Fibroblast of lung (primary cell): ENCODE results near the gene APBB2. TPM values are rescaled to one million over a fixed set of nuclear protein-coding genes. Genes with fewer than 3 reads are reported as not detected.
A peak's percentile ranks its signal among the peaks of the same experiment; 100 is the strongest.

Experiments used
- DNase-seq, 2 donors: peaks; one replicate each; pipeline versions ENCODE4 v3.0.0 to v3.0.0-alpha.2; 2010; ENCODE audit warnings: low read depth in 2 of 2
- H2AFZ ChIP-seq: 2 replicates; pipeline ENCODE4 v1.5.1; 2012; ENCODE audit warnings: low read length, control low read depth, inconsistent platforms
- H3K27ac ChIP-seq: 2 replicates; pipeline ENCODE4 v1.5.1; 2011; ENCODE audit warnings: low read length, control low read depth; ENCODE audit not compliant: insufficient read depth
- H3K27me3 ChIP-seq: 2 replicates; pipeline ENCODE4 v1.5.1; 2011; ENCODE audit warnings: mild to moderate bottlenecking, low read length; ENCODE audit not compliant: control insufficient read depth, insufficient read depth
- H3K36me3 ChIP-seq: 2 replicates; pipeline ENCODE4 v1.5.1; 2011; ENCODE audit warnings: low read length; ENCODE audit not compliant: control insufficient read depth, insufficient read depth
- H3K4me1 ChIP-seq: 2 replicates; pipeline ENCODE4 v1.5.1; 2011; ENCODE audit warnings: low read length; ENCODE audit not compliant: control insufficient read depth, insufficient read depth; ENCODE audit errors: extremely low read depth
- H3K4me2 ChIP-seq: 2 replicates; pipeline ENCODE4 v1.5.1; 2011; ENCODE audit warnings: low read length, control low read depth; ENCODE audit not compliant: insufficient read depth; ENCODE audit errors: extremely low read depth
- H3K4me3 ChIP-seq, 4 experiments: fragments of 200-600 bp in 1 of 4; sonication (generic) in 1 of 4; replicated peaks in 1 of 4; 2 replicates each; pipeline ENCODE4 v1.5.1; 2011 to 2016; ENCODE audit warnings: low read length in 4 of 4, low read depth in 3 of 4, mild to moderate bottlenecking in 3 of 4, control low read depth in 2 of 4, inconsistent platforms in 1 of 4, mixed read lengths in 1 of 4; ENCODE audit not compliant: insufficient read depth in 1 of 4; ENCODE audit errors: control extremely low read depth in 1 of 4
- H3K79me2 ChIP-seq: 2 replicates; pipeline ENCODE4 v1.5.1; 2012; ENCODE audit warnings: mild to moderate bottlenecking, low read length, inconsistent platforms; ENCODE audit not compliant: control insufficient read depth, insufficient read depth
- H3K9ac ChIP-seq: 2 replicates; pipeline ENCODE4 v1.5.1; 2011; ENCODE audit warnings: mild to moderate bottlenecking, low read length, control low read depth; ENCODE audit not compliant: insufficient read depth
- H3K9me3 ChIP-seq: 2 replicates; pipeline ENCODE4 v1.5.1; 2012; ENCODE audit warnings: low read depth, low read length; ENCODE audit not compliant: control insufficient read depth, insufficient read depth
- H4K20me1 ChIP-seq: 2 replicates; pipeline ENCODE4 v1.5.1; 2011; ENCODE audit warnings: low read length; ENCODE audit not compliant: control insufficient read depth, insufficient read depth; ENCODE audit errors: extremely low read depth
- EZH2 ChIP-seq: IDR thresholded peaks from 2 replicates; pipeline ENCODE4 v1.5.1; 2012; ENCODE audit warnings: low read length, control low read depth, mild to moderate bottlenecking; ENCODE audit errors: missing control alignments
- polyA plus RNA-seq, 2 donors: library from polyadenylated mRNA; depleted of rRNA in 1 of 2; stranded (reverse) in 1 of 2; unstranded in 1 of 2; fragments of >200 nt; gene quantifications; 2 replicates each; pipeline ENCODE4 v1.2.1, GENCODE V29; 2011 to 2012; ENCODE audit warnings: missing spikeins in 1 of 2
- total RNA-seq: library from RNA; depleted of rRNA; stranded (reverse); fragments of >200 nt; gene quantifications from 2 replicates; pipeline ENCODE4 v1.2.1, GENCODE V29; 2014
- TF ChIP-seq, protein P1 (sequence below), 2 donors: IDR thresholded peaks in 1 of 2; conservative IDR thresholded peaks in 1 of 2; 1 replicate in 1 of 2; 2 replicates in 1 of 2; pipeline ENCODE4 v1.5.1; 2011 to 2012; ENCODE audit warnings: low read length in 2 of 2, control low read depth in 1 of 2, inconsistent platforms in 1 of 2, low read depth in 1 of 2, mild to moderate bottlenecking in 1 of 2

Gene APBB2
- total and polyA plus RNA-seq, 2 donors (not counting 1 experiment from before 2014, with no cell fraction given) = 25.1 to 29.8 TPM

- Histone ChIP-seq H3K27me3 (no peaks in the 10 kb centered on the region), H3K36me3 (no peaks in the 10 kb centered on the region), H2AFZ (no peak overlapping the region), H4K20me1 (no peaks in the 10 kb centered on the region), H3K27ac (no peak overlapping the region), H3K4me2 (no peak overlapping the region), H3K9ac (no peak overlapping the region), H3K79me2 (peaks cover 65% of the 10 kb centered on the region), H3K9me3 (no peaks in the 10 kb centered on the region), H3K4me1 (peaks cover 21% of the 10 kb centered on the region), H3K4me3 (no peak overlapping the region)
- TF ChIP-seq, protein P1, sequence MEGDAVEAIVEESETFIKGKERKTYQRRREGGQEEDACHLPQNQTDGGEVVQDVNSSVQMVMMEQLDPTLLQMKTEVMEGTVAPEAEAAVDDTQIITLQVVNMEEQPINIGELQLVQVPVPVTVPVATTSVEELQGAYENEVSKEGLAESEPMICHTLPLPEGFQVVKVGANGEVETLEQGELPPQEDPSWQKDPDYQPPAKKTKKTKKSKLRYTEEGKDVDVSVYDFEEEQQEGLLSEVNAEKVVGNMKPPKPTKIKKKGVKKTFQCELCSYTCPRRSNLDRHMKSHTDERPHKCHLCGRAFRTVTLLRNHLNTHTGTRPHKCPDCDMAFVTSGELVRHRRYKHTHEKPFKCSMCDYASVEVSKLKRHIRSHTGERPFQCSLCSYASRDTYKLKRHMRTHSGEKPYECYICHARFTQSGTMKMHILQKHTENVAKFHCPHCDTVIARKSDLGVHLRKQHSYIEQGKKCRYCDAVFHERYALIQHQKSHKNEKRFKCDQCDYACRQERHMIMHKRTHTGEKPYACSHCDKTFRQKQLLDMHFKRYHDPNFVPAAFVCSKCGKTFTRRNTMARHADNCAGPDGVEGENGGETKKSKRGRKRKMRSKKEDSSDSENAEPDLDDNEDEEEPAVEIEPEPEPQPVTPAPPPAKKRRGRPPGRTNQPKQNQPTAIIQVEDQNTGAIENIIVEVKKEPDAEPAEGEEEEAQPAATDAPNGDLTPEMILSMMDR (conservative IDR thresholded peaks at IDR 0.05 in 1 of 2, IDR thresholded peaks at IDR 0.05 in 1 of 2; ENCODE audit: low read depth in 1 of 2, low read length in 2 of 2) = no peak
- peak in 1 of 2 donors; percentile 41 for DNase-seq
Observed at GRCh38 chr4:41205854-41206460, 8.4 kb downstream of the APBB2 start.

DNA sequence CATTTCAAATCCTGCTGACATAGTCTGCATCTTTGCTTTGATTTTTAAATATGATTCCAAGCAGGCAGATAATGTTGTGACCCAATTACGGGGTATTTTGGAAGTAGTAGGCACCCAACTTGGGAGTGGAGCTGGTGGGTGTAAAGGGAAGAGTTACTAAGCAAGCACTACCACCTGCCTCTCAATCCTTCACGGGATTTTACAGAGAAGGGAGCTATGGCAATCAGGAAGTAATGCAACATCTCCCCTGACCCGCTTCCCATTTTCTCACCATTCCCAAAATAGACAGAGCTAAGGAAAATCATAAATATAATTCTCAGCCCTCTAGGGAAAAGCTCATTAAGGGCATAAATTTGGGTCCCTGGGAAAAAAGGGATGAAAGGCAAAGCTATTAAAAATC lies 9.2 kb downstream of the APBB2 start:
- H3K4me2 ChIP-seq = peak overlapping the region; percentile 57
- H4K20me1 ChIP-seq = no peaks in the 10 kb centered on the region
- no peak for DNase-seq
- no peak for TF ChIP-seq EZH2
- TF ChIP-seq, protein P1 (conservative IDR thresholded peaks at IDR 0.05 in 1 of 2, IDR thresholded peaks at IDR 0.05 in 1 of 2; ENCODE audit: low read depth in 1 of 2, low read length in 2 of 2) = no peak
- no peak overlapping the region for H2AFZ ChIP-seq
- no peaks in the 10 kb centered on the region for H3K36me3 ChIP-seq
- no peaks in the 10 kb centered on the region for H3K27me3 ChIP-seq
- peaks cover 64% of the 10 kb centered on the region for H3K79me2 ChIP-seq
- H3K27ac ChIP-seq = peak overlapping the region; percentile 40
- no peak overlapping the region for H3K4me3 ChIP-seq
- no peak overlapping the region for H3K9ac ChIP-seq
- H3K9me3 ChIP-seq = no peaks in the 10 kb centered on the region
- H3K4me1 ChIP-seq = peaks cover 21% of the 10 kb centered on the region

GRCh38 chr4:41204400-41204978 lies 9.9 kb downstream of the APBB2 start:
- Histone ChIP-seq H3K4me2 (peak overlapping the region; percentile 57), H3K4me3 (no peak overlapping the region), H2AFZ (no peak overlapping the region), H3K27ac (peak overlapping the region; percentile 40), H3K4me1 (peaks cover 20% of the 10 kb centered on the region), H3K9ac (no peak overlapping the region), H4K20me1 (no peaks in the 10 kb centered on the region), H3K79me2 (peaks cover 60% of the 10 kb centered on the region), H3K36me3 (no peaks in the 10 kb centered on the region), H3K9me3 (no peaks in the 10 kb centered on the region), H3K27me3 (no peaks in the 10 kb centered on the region)
- TF ChIP-seq, protein P1 (conservative IDR thresholded peaks at IDR 0.05 in 1 of 2, IDR thresholded peaks at IDR 0.05 in 1 of 2; ENCODE audit: low read depth in 1 of 2, low read length in 2 of 2) = no peak
- TF ChIP-seq EZH2 = no peak
- DNase-seq = peak; percentile 57 to 88
